GM12891 (cell line): ENCODE measurements around the gene PTGIS.

Source experiments
- POLR2A ChIP-seq: IDR thresholded peaks from 2 replicates; pipeline ENCODE4 v1.6.1; 2011; ENCODE audit warnings: low read depth, low read length, control low read depth
- POLR2AphosphoS5 ChIP-seq: IDR thresholded peaks from 2 replicates; pipeline ENCODE4 v1.6.1; 2011; ENCODE audit warnings: low read depth, low read length, control low read depth
- TAF1 ChIP-seq: IDR thresholded peaks from 2 replicates; pipeline ENCODE4 v1.6.1; 2011; ENCODE audit warnings: low read depth, low read length, control low read depth

GRCh38 chr20:49501917-49502316 lies 66.0 kb downstream of the PTGIS start:
- no peak for TF ChIP-seq TAF1
- TF ChIP-seq POLR2A = no peak
- no peak for TF ChIP-seq POLR2AphosphoS5
